ENCODE results near the gene PCNX2.

The PCNX2 gene

DNA sequence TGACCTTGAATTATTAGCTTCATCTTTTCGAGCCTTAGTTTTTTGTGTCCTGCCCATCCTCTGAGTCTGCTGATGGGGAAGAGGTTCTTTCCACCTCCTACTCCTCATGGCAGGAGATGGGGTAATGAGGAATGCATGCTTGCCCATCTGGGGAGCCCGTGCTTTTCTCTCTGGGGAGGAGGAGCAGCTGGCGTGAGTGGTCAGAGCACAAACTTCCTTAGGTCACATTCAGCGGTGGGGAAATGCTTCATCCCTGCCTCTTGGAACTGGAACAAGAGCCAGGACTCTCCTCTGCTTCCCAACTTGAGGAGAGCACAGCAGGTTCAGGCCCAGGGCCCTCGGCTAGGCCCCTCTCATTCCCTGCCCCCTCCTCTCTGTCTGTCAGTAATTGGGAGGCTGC is 155.0 kb downstream of the PCNX2 start:
- ATAC-seq: peak; percentile 15; the same call in 1 of the 3 replicates
- no peak for TF ChIP-seq ISL1 (CRISPR knock-in tag; IDR thresholded peaks at IDR 0.05)
- TF ChIP-seq SNAI2 (CRISPR knock-in tag; IDR thresholded peaks at IDR 0.05): no peak

DNA sequence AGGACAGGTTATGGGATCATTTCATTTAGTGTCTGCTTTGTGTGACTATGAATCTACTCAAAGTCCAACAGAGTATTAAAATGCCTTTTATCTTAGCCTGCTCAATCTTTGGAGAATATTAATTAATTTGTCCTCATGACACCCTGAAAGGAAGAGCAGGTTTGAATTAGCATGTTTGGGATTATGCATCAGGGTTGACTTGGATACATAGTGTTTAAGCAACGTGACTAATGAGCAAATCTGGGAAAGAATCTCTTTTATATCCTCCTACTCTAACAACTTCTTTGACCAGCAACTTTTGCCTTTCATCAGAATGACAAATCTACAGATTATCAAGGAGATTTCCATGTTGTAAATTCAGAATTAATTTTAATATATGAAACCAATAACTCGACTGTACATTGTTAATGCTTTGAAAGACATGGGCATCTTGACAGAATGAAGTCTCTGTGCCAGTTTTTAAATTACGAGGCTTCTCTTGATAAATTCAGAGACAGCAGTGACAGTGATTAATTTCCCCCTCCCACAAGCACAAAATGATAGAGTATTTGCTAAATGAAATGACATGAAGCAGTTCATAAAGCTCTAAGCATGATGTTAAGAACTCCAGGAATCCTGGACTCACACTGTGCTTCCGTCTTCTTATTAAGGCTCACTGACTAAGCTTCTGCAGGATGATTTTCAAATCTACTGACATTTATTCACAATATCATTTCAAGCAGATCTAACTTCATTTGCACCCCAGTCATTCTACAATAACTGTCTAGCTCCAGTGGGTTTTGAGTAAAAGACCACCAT is 156.5 kb downstream of the PCNX2 start:
- ATAC-seq: no peak
- TF ChIP-seq ZFP30 (CRISPR knock-in tag; IDR thresholded peaks at IDR 0.05): no peak
- TF ChIP-seq, protein P1, sequence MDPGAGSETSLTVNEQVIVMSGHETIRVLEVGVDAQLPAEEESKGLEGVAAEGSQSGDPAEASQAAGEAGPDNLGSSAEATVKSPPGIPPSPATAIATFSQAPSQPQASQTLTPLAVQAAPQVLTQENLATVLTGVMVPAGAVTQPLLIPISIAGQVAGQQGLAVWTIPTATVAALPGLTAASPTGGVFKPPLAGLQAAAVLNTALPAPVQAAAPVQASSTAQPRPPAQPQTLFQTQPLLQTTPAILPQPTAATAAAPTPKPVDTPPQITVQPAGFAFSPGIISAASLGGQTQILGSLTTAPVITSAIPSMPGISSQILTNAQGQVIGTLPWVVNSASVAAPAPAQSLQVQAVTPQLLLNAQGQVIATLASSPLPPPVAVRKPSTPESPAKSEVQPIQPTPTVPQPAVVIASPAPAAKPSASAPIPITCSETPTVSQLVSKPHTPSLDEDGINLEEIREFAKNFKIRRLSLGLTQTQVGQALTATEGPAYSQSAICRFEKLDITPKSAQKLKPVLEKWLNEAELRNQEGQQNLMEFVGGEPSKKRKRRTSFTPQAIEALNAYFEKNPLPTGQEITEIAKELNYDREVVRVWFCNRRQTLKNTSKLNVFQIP (CRISPR knock-in tag; IDR thresholded peaks at IDR 0.05; ENCODE audit: borderline replicate concordance, low read depth): no peak
- no peak for TF ChIP-seq ZC3H10 (CRISPR knock-in tag; IDR thresholded peaks at IDR 0.05)
- no peak for TF ChIP-seq GLIS3 (CRISPR knock-in tag; IDR thresholded peaks at IDR 0.05)
- TF ChIP-seq TCF4 (CRISPR knock-in tag; IDR thresholded peaks at IDR 0.05; ENCODE audit: borderline replicate concordance): no peak
- TF ChIP-seq RARB (CRISPR knock-in tag; IDR thresholded peaks at IDR 0.05): no peak
- no peak for TF ChIP-seq OSR1 (CRISPR knock-in tag; IDR thresholded peaks at IDR 0.05)
- TF ChIP-seq CSDC2 (CRISPR knock-in tag; IDR thresholded peaks at IDR 0.05): no peak
- TF ChIP-seq ZNF8 (CRISPR knock-in tag; IDR thresholded peaks at IDR 0.05): no peak
- no peak for TF ChIP-seq BACH2 (CRISPR knock-in tag; IDR thresholded peaks at IDR 0.05; ENCODE audit: borderline replicate concordance)
- no peak for TF ChIP-seq SNAI2 (CRISPR knock-in tag; IDR thresholded peaks at IDR 0.05)
- TF ChIP-seq ZFP3 (CRISPR knock-in tag; IDR thresholded peaks at IDR 0.05): no peak
- TF ChIP-seq, protein P2, sequence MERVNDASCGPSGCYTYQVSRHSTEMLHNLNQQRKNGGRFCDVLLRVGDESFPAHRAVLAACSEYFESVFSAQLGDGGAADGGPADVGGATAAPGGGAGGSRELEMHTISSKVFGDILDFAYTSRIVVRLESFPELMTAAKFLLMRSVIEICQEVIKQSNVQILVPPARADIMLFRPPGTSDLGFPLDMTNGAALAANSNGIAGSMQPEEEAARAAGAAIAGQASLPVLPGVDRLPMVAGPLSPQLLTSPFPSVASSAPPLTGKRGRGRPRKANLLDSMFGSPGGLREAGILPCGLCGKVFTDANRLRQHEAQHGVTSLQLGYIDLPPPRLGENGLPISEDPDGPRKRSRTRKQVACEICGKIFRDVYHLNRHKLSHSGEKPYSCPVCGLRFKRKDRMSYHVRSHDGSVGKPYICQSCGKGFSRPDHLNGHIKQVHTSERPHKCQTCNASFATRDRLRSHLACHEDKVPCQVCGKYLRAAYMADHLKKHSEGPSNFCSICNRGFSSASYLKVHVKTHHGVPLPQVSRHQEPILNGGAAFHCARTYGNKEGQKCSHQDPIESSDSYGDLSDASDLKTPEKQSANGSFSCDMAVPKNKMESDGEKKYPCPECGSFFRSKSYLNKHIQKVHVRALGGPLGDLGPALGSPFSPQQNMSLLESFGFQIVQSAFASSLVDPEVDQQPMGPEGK (CRISPR knock-in tag; IDR thresholded peaks at IDR 0.05; ENCODE audit: borderline replicate concordance): no peak
- TF ChIP-seq, protein P3, sequence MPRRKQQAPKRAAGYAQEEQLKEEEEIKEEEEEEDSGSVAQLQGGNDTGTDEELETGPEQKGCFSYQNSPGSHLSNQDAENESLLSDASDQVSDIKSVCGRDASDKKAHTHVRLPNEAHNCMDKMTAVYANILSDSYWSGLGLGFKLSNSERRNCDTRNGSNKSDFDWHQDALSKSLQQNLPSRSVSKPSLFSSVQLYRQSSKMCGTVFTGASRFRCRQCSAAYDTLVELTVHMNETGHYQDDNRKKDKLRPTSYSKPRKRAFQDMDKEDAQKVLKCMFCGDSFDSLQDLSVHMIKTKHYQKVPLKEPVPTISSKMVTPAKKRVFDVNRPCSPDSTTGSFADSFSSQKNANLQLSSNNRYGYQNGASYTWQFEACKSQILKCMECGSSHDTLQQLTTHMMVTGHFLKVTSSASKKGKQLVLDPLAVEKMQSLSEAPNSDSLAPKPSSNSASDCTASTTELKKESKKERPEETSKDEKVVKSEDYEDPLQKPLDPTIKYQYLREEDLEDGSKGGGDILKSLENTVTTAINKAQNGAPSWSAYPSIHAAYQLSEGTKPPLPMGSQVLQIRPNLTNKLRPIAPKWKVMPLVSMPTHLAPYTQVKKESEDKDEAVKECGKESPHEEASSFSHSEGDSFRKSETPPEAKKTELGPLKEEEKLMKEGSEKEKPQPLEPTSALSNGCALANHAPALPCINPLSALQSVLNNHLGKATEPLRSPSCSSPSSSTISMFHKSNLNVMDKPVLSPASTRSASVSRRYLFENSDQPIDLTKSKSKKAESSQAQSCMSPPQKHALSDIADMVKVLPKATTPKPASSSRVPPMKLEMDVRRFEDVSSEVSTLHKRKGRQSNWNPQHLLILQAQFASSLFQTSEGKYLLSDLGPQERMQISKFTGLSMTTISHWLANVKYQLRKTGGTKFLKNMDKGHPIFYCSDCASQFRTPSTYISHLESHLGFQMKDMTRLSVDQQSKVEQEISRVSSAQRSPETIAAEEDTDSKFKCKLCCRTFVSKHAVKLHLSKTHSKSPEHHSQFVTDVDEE (CRISPR knock-in tag; IDR thresholded peaks at IDR 0.05): no peak
- no peak for TF ChIP-seq ZNF70 (CRISPR knock-in tag; IDR thresholded peaks at IDR 0.05)

DNA sequence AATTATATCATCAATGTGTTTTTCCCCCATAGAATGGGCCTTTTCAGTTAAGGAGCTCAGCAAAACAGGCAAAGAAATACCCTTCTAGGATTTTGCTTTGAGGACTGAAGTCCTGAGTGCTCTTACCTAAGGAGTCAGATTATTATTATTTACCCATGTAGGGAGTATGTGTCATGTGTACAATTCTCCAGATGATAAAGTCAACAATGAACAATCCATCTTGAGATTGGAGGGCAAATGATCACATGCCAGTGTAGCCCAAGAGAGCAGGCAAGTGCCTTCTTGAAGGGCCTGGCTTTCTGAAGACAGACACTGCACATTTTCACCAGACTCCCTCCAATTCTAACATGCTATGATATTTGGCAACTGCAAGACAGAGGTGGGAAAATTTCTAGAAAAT is 159.7 kb downstream of the PCNX2 start:
- ATAC-seq: no peak

DNA sequence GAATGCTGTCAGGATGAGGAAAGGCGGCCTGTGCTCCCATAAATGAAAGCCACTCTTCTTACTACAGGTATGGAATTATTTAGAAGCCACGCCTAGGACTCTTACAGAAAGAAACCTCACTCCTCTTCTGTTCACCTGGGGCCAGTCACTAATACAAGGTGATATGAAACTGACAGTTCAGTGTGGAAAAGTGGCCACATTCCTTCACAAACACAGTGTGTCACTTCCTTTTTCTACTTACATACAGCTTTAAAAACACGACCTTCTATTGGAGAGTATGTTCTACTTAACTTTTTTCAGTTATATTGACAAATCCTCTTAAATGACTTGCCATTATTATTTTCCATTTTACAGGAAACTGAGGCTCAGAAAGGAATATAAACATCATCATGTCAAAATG is 163.1 kb downstream of the PCNX2 start:
- ATAC-seq: no peak
- no peak for TF ChIP-seq TCF4 (CRISPR knock-in tag; IDR thresholded peaks at IDR 0.05; ENCODE audit: borderline replicate concordance)
- no peak for TF ChIP-seq PPARA (CRISPR knock-in tag; IDR thresholded peaks at IDR 0.05; ENCODE audit: borderline replicate concordance)
- no peak for TF ChIP-seq TOX (CRISPR knock-in tag; IDR thresholded peaks at IDR 0.05; ENCODE audit: borderline replicate concordance)
- no peak for TF ChIP-seq RARB (CRISPR knock-in tag; IDR thresholded peaks at IDR 0.05)
- no peak for TF ChIP-seq GLIS3 (CRISPR knock-in tag; IDR thresholded peaks at IDR 0.05)
- no peak for TF ChIP-seq CSDC2 (CRISPR knock-in tag; IDR thresholded peaks at IDR 0.05)
- TF ChIP-seq OSR1 (CRISPR knock-in tag; IDR thresholded peaks at IDR 0.05): no peak
- TF ChIP-seq, protein P4, sequence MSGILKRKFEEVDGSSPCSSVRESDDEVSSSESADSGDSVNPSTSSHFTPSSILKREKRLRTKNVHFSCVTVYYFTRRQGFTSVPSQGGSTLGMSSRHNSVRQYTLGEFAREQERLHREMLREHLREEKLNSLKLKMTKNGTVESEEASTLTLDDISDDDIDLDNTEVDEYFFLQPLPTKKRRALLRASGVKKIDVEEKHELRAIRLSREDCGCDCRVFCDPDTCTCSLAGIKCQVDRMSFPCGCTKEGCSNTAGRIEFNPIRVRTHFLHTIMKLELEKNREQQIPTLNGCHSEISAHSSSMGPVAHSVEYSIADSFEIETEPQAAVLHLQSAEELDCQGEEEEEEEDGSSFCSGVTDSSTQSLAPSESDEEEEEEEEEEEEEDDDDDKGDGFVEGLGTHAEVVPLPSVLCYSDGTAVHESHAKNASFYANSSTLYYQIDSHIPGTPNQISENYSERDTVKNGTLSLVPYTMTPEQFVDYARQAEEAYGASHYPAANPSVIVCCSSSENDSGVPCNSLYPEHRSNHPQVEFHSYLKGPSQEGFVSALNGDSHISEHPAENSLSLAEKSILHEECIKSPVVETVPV (CRISPR knock-in tag; IDR thresholded peaks at IDR 0.05): no peak
- no peak for TF ChIP-seq ZFP30 (CRISPR knock-in tag; IDR thresholded peaks at IDR 0.05)
- no peak for TF ChIP-seq ZNF8 (CRISPR knock-in tag; IDR thresholded peaks at IDR 0.05)
- no peak for TF ChIP-seq ISL1 (CRISPR knock-in tag; IDR thresholded peaks at IDR 0.05)
- TF ChIP-seq, protein P1 (CRISPR knock-in tag; IDR thresholded peaks at IDR 0.05; ENCODE audit: borderline replicate concordance, low read depth): no peak
- no peak for TF ChIP-seq ZNF70 (CRISPR knock-in tag; IDR thresholded peaks at IDR 0.05)
- TF ChIP-seq ARNTL (CRISPR knock-in tag; IDR thresholded peaks at IDR 0.05; ENCODE audit: borderline replicate concordance, low read depth): no peak
- TF ChIP-seq, protein P5, sequence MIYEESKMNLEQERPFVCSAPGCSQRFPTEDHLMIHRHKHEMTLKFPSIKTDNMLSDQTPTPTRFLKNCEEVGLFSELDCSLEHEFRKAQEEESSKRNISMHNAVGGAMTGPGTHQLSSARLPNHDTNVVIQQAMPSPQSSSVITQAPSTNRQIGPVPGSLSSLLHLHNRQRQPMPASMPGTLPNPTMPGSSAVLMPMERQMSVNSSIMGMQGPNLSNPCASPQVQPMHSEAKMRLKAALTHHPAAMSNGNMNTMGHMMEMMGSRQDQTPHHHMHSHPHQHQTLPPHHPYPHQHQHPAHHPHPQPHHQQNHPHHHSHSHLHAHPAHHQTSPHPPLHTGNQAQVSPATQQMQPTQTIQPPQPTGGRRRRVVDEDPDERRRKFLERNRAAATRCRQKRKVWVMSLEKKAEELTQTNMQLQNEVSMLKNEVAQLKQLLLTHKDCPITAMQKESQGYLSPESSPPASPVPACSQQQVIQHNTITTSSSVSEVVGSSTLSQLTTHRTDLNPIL (CRISPR knock-in tag; IDR thresholded peaks at IDR 0.05; ENCODE audit: low read depth): no peak

More for the DNA sequence above, 159.7 kb downstream of the PCNX2 start:
- TF ChIP-seq ESRRG (CRISPR knock-in tag; IDR thresholded peaks at IDR 0.05) (no peak), CSDC2 (CRISPR knock-in tag; IDR thresholded peaks at IDR 0.05) (no peak), ZNF8 (CRISPR knock-in tag; IDR thresholded peaks at IDR 0.05) (no peak), RARB (CRISPR knock-in tag; IDR thresholded peaks at IDR 0.05) (no peak), TOX (CRISPR knock-in tag; IDR thresholded peaks at IDR 0.05; ENCODE audit: borderline replicate concordance) (no peak)
